Measurements from ENCODE around the gene ELOVL7.

ELOVL7 gene

DNA sequence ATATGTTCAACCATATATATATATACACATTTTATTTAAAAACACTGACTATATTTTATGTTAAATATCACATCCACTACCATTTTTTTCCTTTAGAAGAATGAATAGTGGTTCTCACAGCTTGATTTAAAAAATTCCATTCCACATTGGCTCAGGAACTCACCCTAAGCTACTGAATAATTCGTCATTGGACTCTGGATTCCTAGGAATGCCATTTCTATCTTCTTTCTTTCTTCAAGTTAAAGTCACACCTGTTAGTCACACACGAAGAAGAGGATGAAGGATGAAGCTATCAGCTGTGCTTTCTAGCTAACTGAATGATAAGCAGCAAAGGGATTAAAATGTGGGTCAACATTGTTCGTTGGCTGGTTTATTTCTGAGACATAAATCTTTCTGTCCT, 7.9 kb downstream of the ELOVL7 start:
- CTCF ChIA-PET = no interaction called here
- POLR2A ChIA-PET = no interaction called here

DNA sequence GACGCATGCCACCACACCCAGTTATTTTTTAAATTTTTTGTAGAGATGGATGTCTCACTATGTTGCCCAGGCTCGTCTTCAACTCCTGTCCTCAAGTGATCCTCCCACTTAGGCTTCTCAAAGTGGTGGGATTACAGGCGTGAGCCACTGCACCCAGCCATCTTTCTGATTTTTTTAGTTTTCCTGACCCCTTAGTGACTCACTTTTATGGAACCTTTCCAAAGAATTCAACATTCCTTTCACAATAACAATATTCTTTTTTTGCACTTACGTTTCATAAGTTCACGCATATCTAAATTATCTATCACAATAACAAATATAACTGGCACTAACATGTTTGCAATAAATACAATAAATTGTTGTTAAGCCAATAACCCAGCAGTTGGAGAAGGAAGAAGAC, 8.5 kb downstream of the ELOVL7 start:
- TF ChIP-seq, protein P1, sequence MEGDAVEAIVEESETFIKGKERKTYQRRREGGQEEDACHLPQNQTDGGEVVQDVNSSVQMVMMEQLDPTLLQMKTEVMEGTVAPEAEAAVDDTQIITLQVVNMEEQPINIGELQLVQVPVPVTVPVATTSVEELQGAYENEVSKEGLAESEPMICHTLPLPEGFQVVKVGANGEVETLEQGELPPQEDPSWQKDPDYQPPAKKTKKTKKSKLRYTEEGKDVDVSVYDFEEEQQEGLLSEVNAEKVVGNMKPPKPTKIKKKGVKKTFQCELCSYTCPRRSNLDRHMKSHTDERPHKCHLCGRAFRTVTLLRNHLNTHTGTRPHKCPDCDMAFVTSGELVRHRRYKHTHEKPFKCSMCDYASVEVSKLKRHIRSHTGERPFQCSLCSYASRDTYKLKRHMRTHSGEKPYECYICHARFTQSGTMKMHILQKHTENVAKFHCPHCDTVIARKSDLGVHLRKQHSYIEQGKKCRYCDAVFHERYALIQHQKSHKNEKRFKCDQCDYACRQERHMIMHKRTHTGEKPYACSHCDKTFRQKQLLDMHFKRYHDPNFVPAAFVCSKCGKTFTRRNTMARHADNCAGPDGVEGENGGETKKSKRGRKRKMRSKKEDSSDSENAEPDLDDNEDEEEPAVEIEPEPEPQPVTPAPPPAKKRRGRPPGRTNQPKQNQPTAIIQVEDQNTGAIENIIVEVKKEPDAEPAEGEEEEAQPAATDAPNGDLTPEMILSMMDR (IDR thresholded peaks at IDR 0.05; ENCODE audit: control extremely low read depth, extremely low read depth, low read depth, missing control alignments) = no peak
- no peak for DNase-seq (ENCODE audit: extremely low spot score)
- ChIA-PET CTCF (interaction anchor here (1.1 kb wide), 1 partner anchor 9 kb away, joined by 3 read pairs; the partner anchor contains the start of gene ELOVL7), POLR2A (no interaction called here)

More for the DNA sequence above, 7.9 kb downstream of the ELOVL7 start:
- no peak for DNase-seq (ENCODE audit: extremely low spot score)
- TF ChIP-seq, protein P1 (IDR thresholded peaks at IDR 0.05; ENCODE audit: control extremely low read depth, extremely low read depth, low read depth, missing control alignments) = no peak

DNA sequence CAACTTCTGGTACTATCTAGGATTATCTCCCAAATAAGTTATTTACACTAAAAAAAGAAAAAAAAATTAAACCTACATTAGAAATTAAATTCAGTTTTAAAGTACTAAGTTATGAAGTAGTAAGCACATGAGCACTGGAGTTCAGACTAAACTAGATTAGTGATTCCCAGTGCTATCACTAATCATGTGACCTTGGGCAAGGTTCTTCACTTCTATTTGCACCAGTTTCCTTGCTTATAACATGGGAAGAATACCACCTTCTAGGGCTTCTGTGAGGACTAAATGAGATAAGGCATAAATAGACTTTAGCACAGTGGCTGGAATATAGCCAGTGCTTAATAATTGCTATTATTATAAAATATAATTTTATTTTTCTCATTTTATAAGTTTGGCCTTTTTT, 10.5 kb downstream of the ELOVL7 start:
- ChIA-PET POLR2A (no interaction called here), CTCF (no interaction called here)
- DNase-seq (ENCODE audit: extremely low spot score) = no peak
- TF ChIP-seq, protein P1 (IDR thresholded peaks at IDR 0.05; ENCODE audit: control extremely low read depth, extremely low read depth, low read depth, missing control alignments) = no peak

DNA sequence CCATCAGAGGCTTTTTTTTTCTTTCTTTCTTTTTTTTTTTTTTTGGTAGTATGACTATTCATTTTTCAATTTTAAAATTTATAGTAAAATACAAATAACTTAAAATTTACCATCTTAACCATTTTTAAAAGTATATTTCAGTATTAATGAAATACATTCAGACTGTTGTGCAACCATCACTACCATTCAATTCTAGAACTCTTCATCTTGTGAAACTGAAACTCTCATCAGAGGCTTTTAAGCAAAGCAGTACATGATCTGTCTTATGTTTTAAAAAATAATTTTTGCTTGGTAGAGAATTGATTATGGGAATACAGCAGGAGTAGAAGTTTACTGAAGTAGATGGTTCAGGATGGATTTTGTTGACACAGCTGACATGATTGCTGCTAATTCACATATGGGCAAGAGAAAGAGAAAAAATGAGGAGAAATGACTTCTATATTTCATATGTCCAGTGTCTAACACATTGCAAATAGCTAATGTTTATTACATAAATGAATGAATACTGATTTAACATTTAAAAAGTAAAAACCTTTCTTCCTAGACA, 13.4 kb downstream of the ELOVL7 start:
- no peak for DNase-seq (ENCODE audit: extremely low spot score)
- TF ChIP-seq, protein P1 (IDR thresholded peaks at IDR 0.05; ENCODE audit: control extremely low read depth, extremely low read depth, low read depth, missing control alignments) = no peak
- ChIA-PET CTCF (no interaction called here), POLR2A (no interaction called here)

DNA sequence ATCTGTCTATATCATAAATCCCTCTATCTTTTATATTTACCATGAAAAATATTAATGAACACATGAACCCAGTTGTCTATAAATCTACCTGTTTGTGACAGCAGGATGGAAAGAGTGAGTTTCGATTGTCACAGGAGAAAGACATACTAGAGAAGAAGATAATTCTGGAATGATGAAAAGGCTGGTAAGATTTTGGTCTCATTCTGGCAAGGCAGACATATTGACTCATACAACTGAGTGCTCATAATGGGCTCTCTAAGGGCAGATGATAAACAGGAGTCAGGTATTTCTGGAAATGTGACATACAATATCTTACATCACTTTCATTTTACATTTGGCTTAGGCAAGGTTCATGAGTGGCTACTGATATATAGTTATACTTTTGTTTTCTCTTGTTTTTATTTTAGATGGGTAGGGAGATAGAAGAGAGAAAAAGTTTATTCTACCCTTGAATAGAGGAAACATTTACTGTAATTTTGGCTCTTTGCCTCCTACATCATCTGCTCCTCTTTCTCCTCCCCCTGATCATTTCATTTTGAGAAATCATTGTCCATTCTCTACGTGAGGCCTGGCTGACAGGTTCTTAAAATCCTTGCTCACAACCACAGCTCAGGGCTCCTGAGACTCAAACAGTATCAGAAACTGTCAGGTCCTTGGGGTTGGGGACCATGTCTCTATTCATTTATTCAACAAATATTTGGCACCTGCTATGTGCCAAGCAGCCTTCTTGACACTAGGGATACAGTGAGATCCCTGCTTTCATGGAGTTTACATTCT, 14.4 kb downstream of the ELOVL7 start:
- no peak for DNase-seq (ENCODE audit: extremely low spot score)
- POLR2A ChIA-PET = no interaction called here
- CTCF ChIA-PET = no interaction called here
- TF ChIP-seq, protein P1 (IDR thresholded peaks at IDR 0.05; ENCODE audit: control extremely low read depth, extremely low read depth, low read depth, missing control alignments) = no peak

DNA sequence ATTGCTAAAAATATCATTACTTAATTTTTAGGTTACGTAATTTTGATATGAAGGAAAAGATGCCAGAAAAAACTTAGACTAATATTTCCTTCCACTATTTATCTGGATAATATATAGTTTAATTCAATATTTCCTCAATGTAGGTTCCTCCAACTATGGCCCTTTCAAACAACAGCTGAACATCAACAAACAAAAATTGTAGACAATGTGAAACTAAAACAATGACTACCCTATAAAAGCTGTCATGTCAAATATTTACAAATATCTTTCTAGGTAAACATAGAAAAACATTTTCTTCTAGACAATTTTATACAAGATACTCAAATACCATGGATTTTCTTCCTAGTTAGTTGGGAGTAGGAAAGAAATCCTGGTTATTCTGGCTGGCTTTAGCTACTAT, 16.9 kb downstream of the ELOVL7 start:
- no peak for DNase-seq (ENCODE audit: extremely low spot score)
- ChIA-PET POLR2A (no interaction called here), CTCF (no interaction called here)

More for the DNA sequence above, 16.9 kb downstream of the ELOVL7 start:
- TF ChIP-seq, protein P1 (IDR thresholded peaks at IDR 0.05; ENCODE audit: control extremely low read depth, extremely low read depth, low read depth, missing control alignments) = no peak
